Stimulated activated naive CD8-positive, alpha-beta T cell treated with anti-CD3 and anti-CD28 coated beads, Interleukin-15, Interleukin-2, amounts not matched to agents 100 ng/mL and 50 ng/mL, for 24 hours (primary cell): ENCODE measurements around the gene LGI2.
"Not testable (repeated sequence)": the region's sequence is repeated elsewhere in the genome, so short reads cannot be mapped to it uniquely, and the experiment has no call there.

ENCODE experiments used
- H3K27ac Mint-ChIP-seq: one replicate; pipeline ENCODE4 v1.8.0; 2021; ENCODE audit warnings: mild to moderate bottlenecking, mixed read lengths
- H3K27me3 Mint-ChIP-seq: one replicate; pipeline ENCODE4 v1.8.0; 2021; ENCODE audit warnings: mixed read lengths
- H3K36me3 Mint-ChIP-seq: one replicate; pipeline ENCODE4 v1.8.0; 2021; ENCODE audit warnings: low read depth, mixed read lengths
- H3K4me1 Mint-ChIP-seq: one replicate; pipeline ENCODE4 v1.8.0; 2021; ENCODE audit warnings: low read depth, mixed read lengths
- H3K4me3 Mint-ChIP-seq: one replicate; pipeline ENCODE4 v1.8.0; 2021; ENCODE audit warnings: mild to moderate bottlenecking, mixed read lengths
- H3K9me3 Mint-ChIP-seq: one replicate; pipeline ENCODE4 v1.8.0; 2021; ENCODE audit warnings: mixed read lengths

The LGI2 gene

GRCh38 chr4:25020236-25020635, 10.5 kb downstream of the LGI2 start:
- Mint-ChIP-seq H3K4me1 (no peaks in the 10 kb centered on the region), H3K4me3 (no peak overlapping the region), H3K27ac (no peak overlapping the region), H3K27me3 (peaks cover 21% of the 10 kb centered on the region), H3K36me3 (no peaks in the 10 kb centered on the region), H3K9me3 (no peaks in the 10 kb centered on the region)

- no peaks in the 10 kb centered on the region for H3K4me1 Mint-ChIP-seq
Measured at GRCh38 chr4:25019501-25019900, 11.2 kb downstream of the LGI2 start.

GRCh38 chr4:25015012-25015411, 15.7 kb downstream of the LGI2 start:
- no peaks in the 10 kb centered on the region for H3K4me1 Mint-ChIP-seq
- H3K36me3 Mint-ChIP-seq, result no peaks in the 10 kb centered on the region
- no peak overlapping the region for H3K4me3 Mint-ChIP-seq
- H3K9me3 Mint-ChIP-seq, result no peaks in the 10 kb centered on the region
- peaks cover 14% of the 10 kb centered on the region for H3K27me3 Mint-ChIP-seq
- H3K27ac Mint-ChIP-seq, result no peak overlapping the region

More at GRCh38 chr4:25019501-25019900, 11.2 kb downstream of the LGI2 start:
- Mint-ChIP-seq H3K4me3 (no peak overlapping the region), H3K27me3 (peaks cover 17% of the 10 kb centered on the region), H3K27ac (no peak overlapping the region), H3K36me3 (no peaks in the 10 kb centered on the region), H3K9me3 (no peaks in the 10 kb centered on the region)

GRCh38 chr4:25014662-25014983, 16.1 kb downstream of the LGI2 start:
- not testable (repeated sequence) for H3K4me3 Mint-ChIP-seq, H3K36me3 Mint-ChIP-seq, H3K4me1 Mint-ChIP-seq, H3K27ac Mint-ChIP-seq, H3K9me3 Mint-ChIP-seq
- peaks cover 14% of the 10 kb centered on the region for H3K27me3 Mint-ChIP-seq

- no peaks in the 10 kb centered on the region for H3K36me3 Mint-ChIP-seq
- no peak overlapping the region for H3K27ac Mint-ChIP-seq
- H3K9me3 Mint-ChIP-seq, result no peaks in the 10 kb centered on the region
- H3K27me3 Mint-ChIP-seq, result peaks cover 14% of the 10 kb centered on the region
- no peaks in the 10 kb centered on the region for H3K4me1 Mint-ChIP-seq
- no peak overlapping the region for H3K4me3 Mint-ChIP-seq
Measured at GRCh38 chr4:25013756-25014661, 16.7 kb downstream of the LGI2 start.

GRCh38 chr4:25012655-25013054, 18.1 kb downstream of the LGI2 start:
- peaks cover 8% of the 10 kb centered on the region for H3K27me3 Mint-ChIP-seq
- no peaks in the 10 kb centered on the region for H3K9me3 Mint-ChIP-seq
- H3K4me3 Mint-ChIP-seq, result no peak overlapping the region
- H3K27ac Mint-ChIP-seq, result no peak overlapping the region
- no peaks in the 10 kb centered on the region for H3K36me3 Mint-ChIP-seq
- no peaks in the 10 kb centered on the region for H3K4me1 Mint-ChIP-seq

GRCh38 chr4:25011135-25011866, 19.4 kb downstream of the LGI2 start:
- Mint-ChIP-seq H3K9me3 (no peaks in the 10 kb centered on the region), H3K4me1 (no peaks in the 10 kb centered on the region), H3K27me3 (peaks cover 8% of the 10 kb centered on the region), H3K36me3 (no peaks in the 10 kb centered on the region), H3K27ac (no peak overlapping the region), H3K4me3 (no peak overlapping the region)

GRCh38 chr4:25007598-25007997, 23.1 kb downstream of the LGI2 start:
- Mint-ChIP-seq H3K4me3 (no peak overlapping the region), H3K27ac (no peak overlapping the region), H3K4me1 (no peaks in the 10 kb centered on the region), H3K27me3 (peaks cover 7% of the 10 kb centered on the region), H3K9me3 (no peaks in the 10 kb centered on the region), H3K36me3 (no peaks in the 10 kb centered on the region)

- no peak overlapping the region for H3K27ac Mint-ChIP-seq
- peaks cover 10% of the 10 kb centered on the region for H3K27me3 Mint-ChIP-seq
- H3K4me3 Mint-ChIP-seq, result no peak overlapping the region
- H3K4me1 Mint-ChIP-seq, result peaks cover 7% of the 10 kb centered on the region
- H3K9me3 Mint-ChIP-seq, result no peaks in the 10 kb centered on the region
- no peaks in the 10 kb centered on the region for H3K36me3 Mint-ChIP-seq
Measured at GRCh38 chr4:25002681-25003080, 28.1 kb downstream of the LGI2 start.

GRCh38 chr4:25001509-25001908, 29.2 kb downstream of the LGI2 start:
- Mint-ChIP-seq H3K4me1 (peaks cover 7% of the 10 kb centered on the region), H3K36me3 (no peaks in the 10 kb centered on the region), H3K4me3 (no peak overlapping the region), H3K27me3 (peaks cover 10% of the 10 kb centered on the region), H3K9me3 (no peaks in the 10 kb centered on the region), H3K27ac (no peak overlapping the region)

GRCh38 chr4:25000639-25001038, 30.1 kb downstream of the LGI2 start:
- Mint-ChIP-seq H3K36me3 (no peaks in the 10 kb centered on the region), H3K27ac (no peak overlapping the region), H3K27me3 (peaks cover 10% of the 10 kb centered on the region), H3K4me1 (peaks cover 7% of the 10 kb centered on the region), H3K4me3 (no peak overlapping the region), H3K9me3 (no peaks in the 10 kb centered on the region)

- H3K27me3 Mint-ChIP-seq, result peaks cover 7% of the 10 kb centered on the region
- H3K27ac Mint-ChIP-seq, result no peak overlapping the region
- H3K36me3 Mint-ChIP-seq, result no peaks in the 10 kb centered on the region
- H3K4me3 Mint-ChIP-seq, result no peak overlapping the region
- peaks cover 7% of the 10 kb centered on the region for H3K4me1 Mint-ChIP-seq
- H3K9me3 Mint-ChIP-seq, result no peaks in the 10 kb centered on the region
Measured at GRCh38 chr4:24999392-25000089, 31.2 kb downstream of the LGI2 start.

GRCh38 chr4:24995346-24995919, 35.3 kb downstream of the LGI2 start:
- H3K9me3 Mint-ChIP-seq, result no peaks in the 10 kb centered on the region
- H3K27me3 Mint-ChIP-seq, result peaks cover 4% of the 10 kb centered on the region
- H3K36me3 Mint-ChIP-seq, result no peaks in the 10 kb centered on the region
- H3K27ac Mint-ChIP-seq, result no peak overlapping the region
- peaks cover 7% of the 10 kb centered on the region for H3K4me1 Mint-ChIP-seq
- no peak overlapping the region for H3K4me3 Mint-ChIP-seq

GRCh38 chr4:24993551-24994080, 37.1 kb downstream of the LGI2 start:
- Mint-ChIP-seq H3K9me3 (no peaks in the 10 kb centered on the region), H3K27me3 (no peaks in the 10 kb centered on the region), H3K4me3 (no peak overlapping the region), H3K36me3 (no peaks in the 10 kb centered on the region), H3K4me1 (no peaks in the 10 kb centered on the region), H3K27ac (no peak overlapping the region)
